H1 (cell line): ENCODE measurements around the gene NCL. TPM values are rescaled to one million over a fixed set of nuclear protein-coding genes. Genes with fewer than 3 reads are reported as not detected.

Experiments used
- CHD7 ChIP-seq: fragments of 300-600 bp; sonication (generic); IDR thresholded peaks from 2 replicates; pipeline ENCODE4 v1.7.1; 2012; ENCODE audit warnings: low read length, moderate library complexity, mild to moderate bottlenecking, inconsistent platforms; ENCODE audit not compliant: insufficient replicate concordance
- polyA plus RNA-seq, 7 experiments: library from polyadenylated mRNA; depleted of rRNA in 3 of 7; stranded (reverse) in 5 of 7; unstranded in 2 of 7; fragments of >200 nt in 5 of 7; fragments of 200-250 nt in 2 of 7; gene quantifications; 1 replicate in 5 of 7; 2 replicates in 1 of 7; 4 replicates in 1 of 7; pipeline versions ENCODE4 v1.2.1 to v1.2.3, GENCODE V29; 2011 to 2013; ENCODE audit warnings: missing spikeins in 2 of 7, mixed read lengths in 2 of 7
- total RNA-seq: library from RNA; stranded (reverse); fragmentation: NEBNext Ultra II Directional; extraction: Animal tissue kit (Norgen Biotek cat#: 25700); gene quantifications from 2 replicates; pipeline ENCODE4 v1.2.1, GENCODE V29; 2021

Gene NCL
- total and polyA plus RNA-seq, 2 of the 8 experiments (the other 6 are each of a cell fraction or from before 2014, with no cell fraction given) = 61.2 to 1,478 TPM

GRCh38 chr2:231489990-231490389 lies 25.7 kb upstream of the NCL start (continued):
- TF ChIP-seq CHD7 = no peak
